ENCODE data around the gene PERP.

PERP gene

GRCh38 chr6:138093632-138094031 lies 13.6 kb downstream of the PERP start:
- no peak overlapping the region for H3K4me2 ChIP-seq (ENCODE audit: low read length)
- H3K36me3 ChIP-seq (ENCODE audit: control insufficient read depth, insufficient read depth, low read length), result no peaks in the 10 kb centered on the region
- no peak overlapping the region for H3K27ac ChIP-seq
- H3K9me3 ChIP-seq (ENCODE audit: control insufficient read depth, low read length), result no peaks in the 10 kb centered on the region
- no peak overlapping the region for H3K4me3 ChIP-seq (ENCODE audit: low read depth, low read length)
- no peak overlapping the region for H3K9ac ChIP-seq
- H3K79me2 ChIP-seq, result no peaks in the 10 kb centered on the region
- H2AFZ ChIP-seq, result no peak overlapping the region
- no peaks in the 10 kb centered on the region for H3K27me3 ChIP-seq (ENCODE audit: control insufficient read depth, insufficient read depth, low read length)
- no peak for TF ChIP-seq CTCF (IDR thresholded peaks at IDR 0.05)
- H3K4me1 ChIP-seq, result no peaks in the 10 kb centered on the region

- TF ChIP-seq CTCF (IDR thresholded peaks at IDR 0.05), result no peak
- Histone ChIP-seq H3K4me3 (ENCODE audit: low read depth, low read length) (no peak overlapping the region), H3K4me2 (ENCODE audit: low read length) (no peak overlapping the region), H3K9me3 (ENCODE audit: control insufficient read depth, low read length) (no peaks in the 10 kb centered on the region), H3K9ac (no peak overlapping the region), H3K27ac (no peak overlapping the region), H3K27me3 (ENCODE audit: control insufficient read depth, insufficient read depth, low read length) (no peaks in the 10 kb centered on the region), H3K36me3 (ENCODE audit: control insufficient read depth, insufficient read depth, low read length) (no peaks in the 10 kb centered on the region), H3K79me2 (no peaks in the 10 kb centered on the region), H2AFZ (no peak overlapping the region), H3K4me1 (no peaks in the 10 kb centered on the region)
These were observed 14.5 kb downstream of the PERP start for GRCh38 chr6:138092686-138093085.

GRCh38 chr6:138089325-138089724 lies 17.9 kb downstream of the PERP start:
- H3K4me1 ChIP-seq, result no peaks in the 10 kb centered on the region
- H3K27ac ChIP-seq, result no peak overlapping the region
- no peaks in the 10 kb centered on the region for H3K27me3 ChIP-seq (ENCODE audit: control insufficient read depth, insufficient read depth, low read length)
- H2AFZ ChIP-seq, result no peak overlapping the region
- no peak overlapping the region for H3K4me2 ChIP-seq (ENCODE audit: low read length)
- H3K4me3 ChIP-seq (ENCODE audit: low read depth, low read length), result no peak overlapping the region
- no peak for TF ChIP-seq CTCF (IDR thresholded peaks at IDR 0.05)
- H3K79me2 ChIP-seq, result no peaks in the 10 kb centered on the region
- no peaks in the 10 kb centered on the region for H3K36me3 ChIP-seq (ENCODE audit: control insufficient read depth, insufficient read depth, low read length)
- H3K9ac ChIP-seq, result no peak overlapping the region
- no peaks in the 10 kb centered on the region for H3K9me3 ChIP-seq (ENCODE audit: control insufficient read depth, low read length)

GRCh38 chr6:138088326-138088762 lies 18.9 kb downstream of the PERP start:
- Histone ChIP-seq H3K36me3 (ENCODE audit: control insufficient read depth, insufficient read depth, low read length) (no peaks in the 10 kb centered on the region), H3K4me3 (ENCODE audit: low read depth, low read length) (no peak overlapping the region), H3K9me3 (ENCODE audit: control insufficient read depth, low read length) (no peaks in the 10 kb centered on the region), H3K79me2 (no peaks in the 10 kb centered on the region), H2AFZ (no peak overlapping the region), H3K4me2 (ENCODE audit: low read length) (no peak overlapping the region), H3K27ac (no peak overlapping the region), H3K4me1 (no peaks in the 10 kb centered on the region), H3K27me3 (ENCODE audit: control insufficient read depth, insufficient read depth, low read length) (no peaks in the 10 kb centered on the region), H3K9ac (no peak overlapping the region)
- no peak for TF ChIP-seq CTCF (IDR thresholded peaks at IDR 0.05)

- Histone ChIP-seq H3K9me3 (ENCODE audit: control insufficient read depth, low read length) (no peaks in the 10 kb centered on the region), H3K9ac (no peak overlapping the region), H3K4me1 (no peaks in the 10 kb centered on the region), H3K4me3 (ENCODE audit: low read depth, low read length) (no peak overlapping the region), H3K4me2 (ENCODE audit: low read length) (no peak overlapping the region), H2AFZ (no peak overlapping the region), H3K79me2 (no peaks in the 10 kb centered on the region), H3K27me3 (ENCODE audit: control insufficient read depth, insufficient read depth, low read length) (no peaks in the 10 kb centered on the region), H3K36me3 (ENCODE audit: control insufficient read depth, insufficient read depth, low read length) (no peaks in the 10 kb centered on the region), H3K27ac (no peak overlapping the region)
- TF ChIP-seq CTCF (IDR thresholded peaks at IDR 0.05), result no peak
These were observed 19.5 kb downstream of the PERP start for GRCh38 chr6:138087593-138088325.
